HG02973 (cell line): ENCODE measurements around the gene PPIE.
"Not testable (repeated sequence)": the region's sequence is repeated elsewhere in the genome, so short reads cannot be mapped to it uniquely, and the experiment has no call there.

Source experiments
- ATAC-seq: cut with Tn5 transposase; IDR thresholded peaks from one replicate; pipeline ENCODE4 v1.9.1; 2021; ENCODE audit warnings: moderate library complexity; ENCODE audit not compliant: unreplicated experiment

Gene PPIE

GRCh38 chr1:39776886-39777285 is 38.2 kb downstream of the PPIE start:
- ATAC-seq: no peak

DNA sequence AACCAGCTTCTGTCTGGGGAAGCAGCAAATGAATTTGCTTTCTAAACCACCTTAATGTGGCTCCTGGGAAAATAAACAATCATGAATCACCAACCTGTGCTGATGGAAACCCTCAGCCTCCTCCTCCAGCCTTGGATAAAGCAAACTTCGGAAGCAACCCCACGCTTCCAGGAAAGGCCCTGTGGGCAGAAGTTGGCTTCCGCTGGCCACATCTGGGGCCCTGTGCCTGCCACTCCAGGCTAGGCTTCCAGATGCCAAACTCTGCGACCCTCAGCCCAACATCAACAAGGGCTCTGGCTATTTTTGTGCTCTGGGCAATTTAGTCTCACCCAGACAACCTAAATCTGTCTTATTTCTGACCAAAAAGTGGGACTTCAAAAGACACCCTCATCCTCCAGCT is 38.6 kb downstream of the PPIE start:
- ATAC-seq: no peak

DNA sequence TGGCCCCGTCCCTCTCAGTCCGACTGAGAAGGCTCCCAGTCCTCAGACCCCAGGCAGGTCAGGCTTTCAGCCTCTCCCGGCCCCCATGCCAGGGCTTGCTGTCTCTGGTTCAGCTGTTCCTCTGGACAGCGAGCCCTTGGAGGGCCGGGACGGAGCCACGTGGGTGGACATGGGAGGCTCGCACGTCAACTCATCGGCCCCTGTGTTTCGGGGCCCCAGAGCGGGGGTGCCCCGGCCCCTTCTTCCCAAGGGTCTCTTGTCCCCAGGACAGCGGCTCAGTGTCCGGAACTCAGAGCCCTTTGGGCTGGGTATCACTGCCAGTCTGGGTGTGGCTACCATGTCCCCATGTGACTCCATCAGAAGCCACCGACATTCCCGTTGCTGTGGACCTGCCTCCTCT is 39.2 kb downstream of the PPIE start:
- ATAC-seq: not testable (repeated sequence)

DNA sequence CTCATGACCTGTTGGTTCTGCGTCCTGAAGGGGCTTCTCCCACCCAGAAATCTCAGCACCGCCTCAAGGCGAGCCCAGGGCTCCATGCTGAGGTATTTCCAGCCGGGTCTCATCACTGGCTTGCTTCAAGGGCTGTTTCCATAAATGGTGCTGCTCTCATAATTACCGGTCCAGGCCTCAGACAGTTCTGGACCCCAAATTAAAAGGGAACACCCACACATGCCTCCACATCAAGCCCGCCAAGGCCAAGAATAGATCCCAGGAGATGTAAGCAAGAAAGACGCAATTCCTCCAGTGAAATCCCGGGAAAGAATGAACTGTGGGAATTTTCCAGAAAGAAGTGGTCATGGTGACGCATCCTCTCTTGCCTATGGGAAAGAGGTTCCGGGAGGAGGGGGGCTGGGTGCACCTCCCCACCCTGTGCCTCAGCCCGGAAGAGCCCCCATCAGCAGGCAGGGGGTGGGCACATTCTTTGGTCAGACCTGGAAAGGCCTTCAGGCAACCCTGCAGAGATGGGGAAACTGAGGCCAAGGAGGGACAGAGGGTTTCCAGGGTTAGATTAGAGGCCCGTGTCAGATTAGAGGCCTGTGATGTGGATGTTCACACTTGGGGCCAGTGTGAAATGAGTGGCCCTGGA is 39.9 kb downstream of the PPIE start:
- not testable (repeated sequence) for ATAC-seq

DNA sequence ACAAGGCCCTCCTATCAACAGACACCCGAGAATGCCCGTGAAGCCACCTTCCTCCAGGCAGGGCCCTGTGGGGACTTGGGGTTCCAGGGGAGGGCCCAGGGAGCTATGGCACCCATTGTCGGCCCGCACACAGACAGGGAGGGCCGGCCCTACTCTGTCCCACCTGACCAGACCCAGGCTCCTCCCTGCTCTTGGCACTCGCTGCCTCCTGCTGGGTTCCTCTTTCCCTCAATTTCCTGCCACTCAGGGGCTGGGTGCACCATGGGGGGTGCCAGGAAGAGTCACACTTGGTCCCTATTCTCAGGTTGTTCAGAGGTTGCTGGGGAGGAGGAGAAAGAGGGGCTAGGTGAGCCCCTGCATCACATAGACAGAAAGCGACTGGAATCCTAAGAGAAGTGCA is 40.5 kb downstream of the PPIE start:
- ATAC-seq: no peak

- ATAC-seq: no peak
These were observed 41.1 kb downstream of the PPIE start for GRCh38 chr1:39779821-39780220.

GRCh38 chr1:39781349-39781715 is 42.6 kb downstream of the PPIE start:
- ATAC-seq: no peak

GRCh38 chr1:39782103-39782502 is 43.4 kb downstream of the PPIE start:
- ATAC-seq: no peak

GRCh38 chr1:39782685-39783084 is 44.0 kb downstream of the PPIE start:
- ATAC-seq: not testable (repeated sequence)

GRCh38 chr1:39786303-39787107 is 47.8 kb downstream of the PPIE start:
- not testable (repeated sequence) for ATAC-seq

DNA sequence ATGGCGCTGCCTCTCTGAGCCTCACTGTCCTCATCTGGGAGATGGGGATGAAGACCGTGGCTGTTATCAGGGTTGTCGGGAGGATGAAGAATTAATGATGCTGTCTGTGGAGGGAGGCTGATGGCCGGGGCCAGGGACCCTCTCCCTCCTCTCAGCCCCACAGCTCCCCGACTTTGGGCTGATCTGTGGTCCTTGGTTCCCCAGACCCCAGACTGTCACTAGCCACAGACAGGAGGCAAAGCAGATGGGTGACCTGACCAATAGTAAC is 48.4 kb downstream of the PPIE start:
- not testable (repeated sequence) for ATAC-seq

- ATAC-seq: no peak
These were observed 48.8 kb downstream of the PPIE start for GRCh38 chr1:39787468-39787867.

- ATAC-seq: not testable (repeated sequence)
These were observed 49.3 kb downstream of the PPIE start for GRCh38 chr1:39787964-39788363.

GRCh38 chr1:39788426-39788757 is 49.7 kb downstream of the PPIE start:
- peak; percentile 22 for ATAC-seq

DNA sequence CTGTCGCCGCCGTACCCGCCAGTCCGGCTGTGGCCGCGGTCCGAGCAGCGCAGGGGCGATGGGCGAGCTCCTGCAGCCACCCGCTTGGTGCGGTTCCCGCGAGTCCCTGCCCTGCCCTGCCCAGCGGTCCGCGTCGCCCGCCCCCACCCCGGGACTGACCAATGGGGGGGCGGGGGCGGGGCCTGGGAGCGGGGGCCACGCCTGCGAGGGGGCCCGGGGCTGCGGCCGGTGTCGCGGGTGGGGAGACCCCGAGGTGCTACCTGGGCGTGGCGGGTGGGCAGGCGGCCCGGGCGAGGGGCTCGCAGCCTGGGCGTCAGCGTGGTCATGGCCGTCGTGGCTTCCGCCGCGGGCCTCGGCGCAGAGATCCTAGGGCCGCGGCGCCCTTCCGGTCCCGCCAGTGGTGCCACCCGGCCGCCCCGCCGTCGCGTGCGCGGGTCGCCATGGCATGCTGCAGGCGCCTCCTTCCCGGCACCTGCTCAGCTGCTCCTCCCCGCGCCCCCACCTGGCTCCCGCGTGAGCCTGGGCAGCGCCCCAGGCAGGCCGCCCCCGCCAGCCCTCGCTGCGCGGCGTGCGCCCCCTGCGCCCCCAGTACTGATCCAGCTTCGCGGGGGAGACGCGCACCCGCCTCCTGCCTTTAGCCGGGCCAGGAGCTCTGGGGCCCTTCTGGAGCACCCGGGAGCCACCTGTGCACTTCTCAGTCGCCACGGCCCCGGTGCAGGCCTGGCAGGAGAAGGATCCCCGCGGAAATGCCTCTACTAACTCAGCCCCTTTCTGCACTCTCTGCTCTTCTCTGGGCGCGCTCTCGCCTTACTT is 50.3 kb downstream of the PPIE start, which contains the start of gene BMP8B:
TSS of gene BMP8B (minus strand) at position 108 of the 813 bp plus-strand sequence. CDS start 380 bp downstream, outside the sequence.
- peak; percentile 35 for ATAC-seq

DNA sequence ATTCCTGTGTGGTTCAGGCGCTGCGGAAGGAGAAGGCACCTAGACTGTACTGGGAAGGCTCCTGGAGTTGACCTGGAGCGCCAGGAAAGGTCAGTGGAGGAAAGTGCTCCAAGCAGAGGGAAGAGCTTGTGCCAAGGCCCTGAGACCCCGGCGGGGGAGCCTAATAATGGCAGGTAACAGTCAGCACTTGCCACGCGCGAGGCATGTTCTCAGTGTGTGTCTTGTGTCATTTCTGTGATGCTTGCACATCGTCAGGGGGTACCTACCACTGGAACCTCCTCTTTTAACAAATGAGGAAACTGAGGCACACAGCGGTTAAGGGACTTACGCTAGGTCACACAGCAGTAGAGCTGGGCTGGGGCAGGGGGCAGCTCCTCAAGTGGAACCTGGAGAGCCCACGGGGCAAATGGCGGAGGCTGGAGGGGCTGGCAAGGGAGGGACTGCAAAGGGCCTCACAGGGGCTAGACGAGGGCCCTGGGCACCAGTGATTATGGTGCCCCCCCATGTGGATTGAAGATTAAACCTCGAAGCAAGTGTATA is 51.0 kb downstream of the PPIE start:
- ATAC-seq: no peak

DNA sequence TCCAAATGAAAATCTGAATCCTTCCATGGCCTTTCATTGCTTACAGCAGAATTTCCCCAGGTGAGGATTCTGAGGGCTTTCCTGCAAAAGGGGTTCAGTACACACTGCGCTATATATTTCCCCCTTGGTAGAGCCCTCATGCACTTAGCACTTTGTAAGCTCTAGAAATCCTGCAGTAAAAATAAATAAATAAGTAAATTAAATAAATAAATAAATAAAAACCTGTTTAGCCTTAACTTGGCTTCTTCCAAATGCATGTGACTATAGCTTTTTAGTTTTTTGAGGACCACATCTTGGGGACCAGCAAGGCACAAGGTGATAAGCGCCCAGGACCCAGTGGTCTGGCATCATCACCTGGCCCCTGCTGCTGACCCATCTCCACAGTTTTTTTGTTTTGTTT is 53.2 kb downstream of the PPIE start:
- no peak for ATAC-seq

- ATAC-seq: no peak
These were observed 57.0 kb downstream of the PPIE start for GRCh38 chr1:39795651-39796050.

GRCh38 chr1:39798859-39799769 is 60.4 kb downstream of the PPIE start:
- ATAC-seq: peak; percentile 85

DNA sequence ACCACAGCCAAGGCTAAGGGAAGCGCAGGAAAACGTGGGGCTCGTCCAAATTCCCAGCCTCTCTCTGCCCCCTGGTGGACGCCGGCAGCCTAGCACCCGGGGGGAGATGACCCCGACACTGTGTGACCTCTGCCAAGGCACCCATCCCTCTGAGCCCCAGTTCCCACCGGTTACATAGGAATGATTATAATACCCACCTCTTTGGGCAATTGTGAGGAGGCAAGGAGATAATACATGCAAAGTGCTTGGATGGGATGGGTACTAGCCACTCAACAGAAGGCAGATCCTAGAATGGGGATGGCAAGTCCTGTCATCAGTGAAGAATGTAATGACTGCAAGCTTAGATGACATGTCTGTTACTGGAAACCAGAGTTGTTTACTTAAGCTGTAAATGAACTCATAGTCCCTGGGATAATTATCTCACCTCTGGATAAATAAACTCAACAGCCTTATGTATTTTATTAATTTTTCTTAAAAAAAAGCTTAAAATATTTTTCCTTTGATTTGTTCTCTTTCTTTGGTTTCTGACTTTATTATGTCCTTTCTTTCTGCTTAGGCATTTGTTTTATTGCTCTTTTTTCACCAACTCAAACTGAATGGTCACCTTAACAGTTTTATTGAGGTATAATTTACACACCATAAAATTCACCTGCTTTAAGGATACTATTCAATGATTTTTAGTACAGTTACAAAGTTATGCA is 61.2 kb downstream of the PPIE start:
- peak; percentile 51 for ATAC-seq
